Progenitor cell of endocrine pancreas (in vitro differentiated cells): ENCODE results near the gene RUNX3. TPM values are rescaled to one million over a fixed set of nuclear protein-coding genes. Genes with fewer than 3 reads are reported as not detected.
A peak's percentile ranks its signal among the peaks of the same experiment; 100 is the strongest.

Experiments used
- DNase-seq: peaks from one replicate; pipeline ENCODE4 v3.0.0; 2021; ENCODE audit warnings: low spot score; ENCODE audit not compliant: unreplicated experiment
- H3K27ac Mint-ChIP-seq: 2 replicates; pipeline ENCODE4 v1.8.0; 2021; ENCODE audit warnings: mild to moderate bottlenecking, moderate library complexity, mixed read lengths
- H3K27me3 Mint-ChIP-seq: 2 replicates; pipeline ENCODE4 v1.8.0; 2021; ENCODE audit warnings: mixed read lengths
- H3K36me3 Mint-ChIP-seq: 2 replicates; pipeline ENCODE4 v1.8.0; 2022; ENCODE audit warnings: mixed read lengths; ENCODE audit not compliant: insufficient read depth
- H3K4me1 Mint-ChIP-seq: 2 replicates; pipeline ENCODE4 v1.8.0; 2021; ENCODE audit warnings: low read depth, mixed read lengths
- H3K4me3 Mint-ChIP-seq: 2 replicates; pipeline ENCODE4 v1.8.0; 2021; ENCODE audit warnings: low read depth, mild to moderate bottlenecking, moderate library complexity, mixed read lengths
- H3K9me3 Mint-ChIP-seq: 2 replicates; pipeline ENCODE4 v1.8.0; 2021; ENCODE audit warnings: low read depth, mixed read lengths
- total RNA-seq: library from RNA; stranded (reverse); gene quantifications from 2 replicates; pipeline ENCODE4 v1.2.1, GENCODE V29; 2021
- TF ChIP-seq, protein P1 (sequence below): fragments of 200-600 bp; sonication (generic); IDR thresholded peaks from one replicate; pipeline ENCODE4 v1.5.0; 2021; ENCODE audit warnings: antibody characterized with exemption, mild to moderate bottlenecking; ENCODE audit not compliant: unreplicated experiment

RUNX3 gene
- total RNA-seq, 1 donor from 2014 or later, result not detected

DNA sequence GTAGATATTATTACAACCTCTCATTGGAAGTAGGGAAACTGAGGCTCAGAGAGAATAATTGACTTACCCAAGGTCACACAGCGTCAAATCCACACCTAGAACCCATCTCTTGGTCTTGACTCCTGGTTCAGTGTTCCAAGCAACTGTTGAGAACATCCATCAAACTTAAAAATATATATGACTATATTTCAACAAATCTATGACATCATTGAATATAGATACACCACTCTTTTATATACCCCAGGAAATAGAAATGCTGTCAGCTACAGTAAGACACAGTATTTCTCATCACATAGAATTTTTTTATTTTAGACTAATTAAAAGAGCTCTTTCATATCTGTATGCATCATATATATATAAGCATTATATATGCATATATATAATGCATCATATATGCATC lies 56.9 kb downstream of the RUNX3 start:
- Mint-ChIP-seq H3K36me3 (no peaks in the 10 kb centered on the region), H3K4me1 (no peaks in the 10 kb centered on the region), H3K27ac (no peak overlapping the region), H3K9me3 (no peaks in the 10 kb centered on the region), H3K4me3 (no peak overlapping the region), H3K27me3 (peaks cover 4% of the 10 kb centered on the region)
- DNase-seq, result no peak
- TF ChIP-seq, protein P1, sequence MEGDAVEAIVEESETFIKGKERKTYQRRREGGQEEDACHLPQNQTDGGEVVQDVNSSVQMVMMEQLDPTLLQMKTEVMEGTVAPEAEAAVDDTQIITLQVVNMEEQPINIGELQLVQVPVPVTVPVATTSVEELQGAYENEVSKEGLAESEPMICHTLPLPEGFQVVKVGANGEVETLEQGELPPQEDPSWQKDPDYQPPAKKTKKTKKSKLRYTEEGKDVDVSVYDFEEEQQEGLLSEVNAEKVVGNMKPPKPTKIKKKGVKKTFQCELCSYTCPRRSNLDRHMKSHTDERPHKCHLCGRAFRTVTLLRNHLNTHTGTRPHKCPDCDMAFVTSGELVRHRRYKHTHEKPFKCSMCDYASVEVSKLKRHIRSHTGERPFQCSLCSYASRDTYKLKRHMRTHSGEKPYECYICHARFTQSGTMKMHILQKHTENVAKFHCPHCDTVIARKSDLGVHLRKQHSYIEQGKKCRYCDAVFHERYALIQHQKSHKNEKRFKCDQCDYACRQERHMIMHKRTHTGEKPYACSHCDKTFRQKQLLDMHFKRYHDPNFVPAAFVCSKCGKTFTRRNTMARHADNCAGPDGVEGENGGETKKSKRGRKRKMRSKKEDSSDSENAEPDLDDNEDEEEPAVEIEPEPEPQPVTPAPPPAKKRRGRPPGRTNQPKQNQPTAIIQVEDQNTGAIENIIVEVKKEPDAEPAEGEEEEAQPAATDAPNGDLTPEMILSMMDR, result no peak

DNA sequence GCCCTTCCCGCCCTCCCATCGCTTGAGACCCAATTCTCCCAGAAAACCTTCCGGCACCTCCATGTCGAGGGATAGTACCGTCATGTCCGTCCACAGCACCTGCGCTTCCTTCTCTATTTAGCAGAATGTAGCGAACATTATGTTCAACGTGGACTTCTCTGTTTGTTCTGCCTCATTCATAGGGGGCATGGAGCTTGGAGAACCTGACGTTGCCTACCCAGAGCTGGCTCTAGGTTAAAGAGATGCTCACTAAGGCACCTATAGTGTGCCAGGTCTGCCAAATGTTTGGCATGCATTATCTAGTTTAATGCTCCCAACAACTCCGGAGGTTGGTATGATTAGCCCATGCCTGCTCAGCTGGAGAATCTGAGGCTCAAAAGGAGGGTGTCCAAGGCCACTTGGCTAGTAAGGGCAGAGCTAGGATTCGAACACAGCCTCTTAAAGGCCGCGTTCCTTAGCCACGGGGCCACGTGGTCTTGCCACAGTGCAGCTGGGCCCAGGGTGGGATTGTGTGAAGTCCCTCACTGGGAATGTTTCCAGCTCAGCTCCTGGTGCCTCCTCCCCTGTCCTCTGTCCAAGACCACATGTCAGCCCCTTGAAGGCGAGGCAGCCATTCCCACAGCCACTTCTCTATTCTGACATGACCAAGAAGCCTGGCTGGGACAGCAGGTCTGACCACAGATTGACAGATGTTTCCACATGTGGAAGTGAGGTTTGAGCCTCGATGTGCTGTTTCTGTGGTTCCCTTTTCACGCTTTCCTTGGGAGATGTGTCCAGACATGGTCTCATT lies 57.8 kb downstream of the RUNX3 start:
- TF ChIP-seq, protein P1, result no peak
- Mint-ChIP-seq H3K36me3 (no peaks in the 10 kb centered on the region), H3K4me3 (no peak overlapping the region), H3K9me3 (no peaks in the 10 kb centered on the region), H3K27me3 (peaks cover 8% of the 10 kb centered on the region), H3K27ac (peak overlapping the region; percentile 8), H3K4me1 (no peaks in the 10 kb centered on the region)
- no peak for DNase-seq

DNA sequence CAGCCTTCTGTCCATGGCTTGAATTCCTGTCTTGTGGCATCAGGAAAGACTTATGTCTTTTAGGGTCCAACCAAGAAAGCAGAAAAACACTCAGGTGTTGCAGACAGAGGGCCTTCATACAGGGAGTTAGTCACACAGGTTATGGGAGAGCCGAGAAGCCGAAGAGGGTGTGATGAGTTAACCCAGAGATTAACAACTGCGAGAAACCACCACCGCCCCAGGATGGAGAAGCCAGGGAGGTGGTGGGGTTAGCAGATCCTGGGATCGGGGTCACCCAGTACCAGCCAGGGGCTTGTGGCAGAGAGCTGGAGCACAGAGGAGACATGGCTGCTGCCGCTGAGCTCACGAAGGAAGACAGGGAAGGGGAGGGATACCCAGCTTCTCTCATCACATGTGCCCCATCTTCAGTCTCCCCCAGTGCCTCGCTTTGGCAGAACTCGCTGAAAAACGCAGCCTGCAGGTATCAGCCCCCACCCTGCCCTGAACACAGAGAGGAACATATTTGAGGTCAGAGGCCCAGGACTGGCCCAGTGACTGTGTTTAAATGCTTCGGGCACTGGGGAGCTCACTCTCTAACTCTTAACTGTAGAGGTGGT lies 58.7 kb downstream of the RUNX3 start:
- no peaks in the 10 kb centered on the region for H3K4me1 Mint-ChIP-seq
- no peaks in the 10 kb centered on the region for H3K36me3 Mint-ChIP-seq
- H3K4me3 Mint-ChIP-seq, result no peak overlapping the region
- TF ChIP-seq, protein P1, result no peak
- no peak overlapping the region for H3K27ac Mint-ChIP-seq
- H3K27me3 Mint-ChIP-seq, result peaks cover 11% of the 10 kb centered on the region
- DNase-seq, result no peak
- H3K9me3 Mint-ChIP-seq, result no peaks in the 10 kb centered on the region

DNA sequence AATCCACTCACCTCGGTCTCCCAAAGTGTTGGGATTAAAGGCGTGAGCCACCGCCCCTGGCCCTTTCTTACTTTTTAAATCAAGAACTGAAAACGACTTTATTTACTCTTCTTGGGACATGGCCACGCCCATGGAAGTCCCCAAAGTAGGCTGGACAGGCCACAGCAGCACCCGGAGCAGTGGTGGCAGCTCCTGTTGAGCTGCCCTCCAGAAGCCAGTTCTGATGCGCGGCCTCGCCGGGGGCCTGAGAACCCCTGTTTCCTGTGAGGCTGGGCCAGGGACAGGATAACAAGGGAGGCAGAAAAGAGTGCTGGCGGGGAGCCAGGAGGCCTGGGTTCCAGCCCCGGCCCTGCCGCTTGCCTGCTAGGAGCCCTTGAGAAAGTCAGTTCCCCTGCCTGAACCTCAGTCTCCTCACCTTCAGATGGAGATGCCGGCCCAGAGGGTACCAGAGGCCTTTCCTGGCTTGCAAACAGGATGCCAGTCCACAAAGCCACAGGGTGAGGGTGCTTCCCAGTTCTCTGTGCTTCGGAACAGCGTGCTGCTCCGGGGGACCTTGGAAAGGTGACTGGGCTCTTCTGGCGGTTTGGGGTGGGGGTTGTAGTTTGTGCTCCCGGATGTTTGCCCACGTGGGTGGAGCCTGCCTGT lies 59.4 kb downstream of the RUNX3 start:
- no peak for DNase-seq
- H3K4me1 Mint-ChIP-seq, result no peaks in the 10 kb centered on the region
- no peak overlapping the region for H3K27ac Mint-ChIP-seq
- no peak overlapping the region for H3K4me3 Mint-ChIP-seq
- TF ChIP-seq, protein P1, result no peak
- no peaks in the 10 kb centered on the region for H3K9me3 Mint-ChIP-seq
- H3K27me3 Mint-ChIP-seq, result peaks cover 11% of the 10 kb centered on the region
- no peaks in the 10 kb centered on the region for H3K36me3 Mint-ChIP-seq

DNA sequence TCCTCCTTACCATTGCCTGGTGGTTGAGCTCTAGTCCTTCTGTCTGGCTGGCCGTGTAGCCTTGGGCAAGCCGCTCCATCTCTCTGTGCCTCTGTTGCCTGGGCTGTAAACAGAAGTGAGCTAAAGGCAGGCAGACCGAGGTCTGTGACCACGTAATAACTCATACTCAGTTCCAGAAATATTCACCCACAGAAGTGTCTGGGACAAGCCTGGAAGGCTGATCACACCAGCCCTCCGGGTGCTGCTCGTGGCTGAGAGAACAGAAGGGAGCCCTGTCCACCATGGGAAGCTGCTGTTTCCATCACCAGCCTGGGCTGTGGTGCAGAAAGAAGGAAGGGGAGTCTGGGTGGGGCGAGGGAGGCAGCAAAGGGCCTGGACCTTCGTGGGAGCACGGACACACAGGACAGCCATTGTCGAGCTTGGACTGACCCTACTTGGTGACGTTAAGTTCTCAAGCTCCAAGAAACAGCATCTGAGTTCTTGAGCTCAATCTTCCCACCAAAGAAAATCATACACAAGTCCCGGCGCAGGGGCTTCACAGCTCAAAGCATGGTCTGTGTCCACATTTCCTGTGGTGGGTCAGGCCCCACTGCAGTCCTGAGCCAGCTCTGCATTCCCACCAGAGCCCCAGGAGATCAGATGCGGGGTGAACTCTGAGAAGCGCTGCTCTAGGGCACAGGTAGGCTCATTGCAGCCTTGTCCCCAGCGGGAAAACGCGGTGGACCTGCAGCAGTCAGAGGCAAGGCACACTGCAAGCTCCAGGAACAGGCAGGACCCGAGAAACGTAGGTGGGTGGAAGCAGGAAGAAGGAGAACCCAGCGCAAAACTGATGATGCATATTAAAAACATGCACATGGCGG lies 61.8 kb downstream of the RUNX3 start:
- Mint-ChIP-seq H3K36me3 (no peaks in the 10 kb centered on the region), H3K27ac (no peak overlapping the region), H3K4me1 (peaks cover 12% of the 10 kb centered on the region), H3K27me3 (peaks cover 11% of the 10 kb centered on the region), H3K9me3 (no peaks in the 10 kb centered on the region), H3K4me3 (no peak overlapping the region)
- TF ChIP-seq, protein P1, result no peak
- no peak for DNase-seq
